PC-9 (cell line): ENCODE data around the gene FAM234A. TPM values are rescaled to one million over a fixed set of nuclear protein-coding genes. Genes with fewer than 3 reads are reported as not detected.
"Not testable (repeated sequence)": the region's sequence is repeated elsewhere in the genome, so short reads cannot be mapped to it uniquely, and the experiment has no call there.

Experiments
- BruUV-seq: library from RNA; stranded (reverse); fragments of 400-500 nt; replicated peaks from 2 replicates; lab custom pipeline; 2021; lab: Mats Ljungman, UMichigan
- CTCF ChIA-PET: fragments of 300-600 bp; sonication (Branson Sonifier 250); formaldehyde crosslinking; loops from one replicate; lab custom pipeline; 2022; ENCODE audit warnings: antibody characterized with exemption; lab: Charles Lee
- POLR2A ChIA-PET: fragments of 300-600 bp; sonication (Branson Sonifier 250); formaldehyde crosslinking; loops from one replicate; lab custom pipeline; 2022; ENCODE audit warnings: antibody characterized with exemption; ENCODE audit not compliant: unreplicated experiment; lab: Charles Lee
- DNase-seq, 2 experiments: peaks; one replicate each; pipeline versions ENCODE4 v3.0.0 to v3.0.0-alpha.2; 2015 to 2022; ENCODE audit warnings: mixed read lengths in 1 of 2
- H2AFZ ChIP-seq: fragments of 200-600 bp; sonication (generic); 2 replicates; pipeline ENCODE4 v1.8.1; 2017; ENCODE audit warnings: antibody characterized with exemption
- H3F3A ChIP-seq: fragments of 200-600 bp; sonication (generic); 2 replicates; pipeline ENCODE4 v1.8.1; 2017; ENCODE audit warnings: antibody characterized with exemption, mild to moderate bottlenecking, low read depth; ENCODE audit not compliant: insufficient read depth
- H3K27ac ChIP-seq: fragments of 200-600 bp; sonication (generic); 2 replicates; pipeline ENCODE4 v1.6.1; 2016; ENCODE audit warnings: mixed run types
- H3K27me3 ChIP-seq: fragments of 200-600 bp; sonication (generic); 2 replicates; pipeline ENCODE4 v1.6.1; 2016; ENCODE audit warnings: low read depth, mixed run types; ENCODE audit not compliant: insufficient read depth
- H3K36me3 ChIP-seq: fragments of 200-600 bp; sonication (generic); 2 replicates; pipeline ENCODE4 v1.6.1; 2016; ENCODE audit warnings: low read depth, mixed run types
- H3K4me1 ChIP-seq: fragments of 200-600 bp; sonication (generic); replicated peaks from 2 replicates; pipeline ENCODE4 v1.6.1; 2016; ENCODE audit warnings: mixed run types; ENCODE audit not compliant: insufficient read depth
- H3K4me2 ChIP-seq: fragments of 200-600 bp; sonication (generic); 2 replicates; pipeline ENCODE4 v1.6.1; 2017; ENCODE audit warnings: mixed run types
- H3K4me3 ChIP-seq: fragments of 200-600 bp; sonication (generic); 2 replicates; pipeline ENCODE4 v1.6.1; 2016; ENCODE audit warnings: mixed run types
- H3K79me2 ChIP-seq: fragments of 200-600 bp; sonication (generic); 2 replicates; pipeline ENCODE4 v1.6.1; 2017; ENCODE audit warnings: low read depth, mixed run types
- H3K9me2 ChIP-seq: fragments of 200-600 bp; sonication (generic); 2 replicates; pipeline ENCODE4 v1.8.1; 2017; ENCODE audit warnings: mild to moderate bottlenecking; ENCODE audit not compliant: insufficient read depth
- H3K9me3 ChIP-seq: fragments of 200-600 bp; sonication (generic); 2 replicates; pipeline ENCODE4 v1.8.1; 2016; ENCODE audit warnings: low read depth; ENCODE audit not compliant: insufficient read depth
- H4K20me1 ChIP-seq: fragments of 200-600 bp; sonication (generic); 2 replicates; pipeline ENCODE4 v1.8.1; 2017; ENCODE audit not compliant: insufficient read depth
- CTCF ChIP-seq: fragments of 200-600 bp; sonication (generic); conservative IDR thresholded peaks from 2 replicates; pipeline ENCODE4 v1.6.1; 2017; ENCODE audit warnings: mixed run types, antibody characterized with exemption, mild to moderate bottlenecking, moderate library complexity
- EZH2 ChIP-seq: fragments of 200-600 bp; sonication (generic); IDR thresholded peaks from 2 replicates; pipeline ENCODE4 v1.8.0; 2017; ENCODE audit warnings: antibody characterized with exemption, low read depth
- intact Hi-C: fragments of 100-400 bp; cut with micrococcal nuclease; formaldehyde crosslinking; loops from one replicate; pipeline ENCODE4 v1.10.0; 2022; ENCODE audit not compliant: unreplicated experiment
- total RNA-seq: library from RNA; stranded (reverse); gene quantifications from 2 replicates; pipeline ENCODE4 v1.2.3, GENCODE V29; 2021

The FAM234A gene
- total RNA-seq, 1 experiment from 2014 or later, result 131 TPM

GRCh38 chr16:211631-212180 lies 22.9 kb upstream of the FAM234A start:
- 0 out of 2 replicates have a peak, but pooled peaks cover 22% of the 10 kb centered on the region for H3K79me2 ChIP-seq
- intact Hi-C loops, CTCF ChIA-PET: not testable (repeated sequence)

GRCh38 chr16:212999-213398 lies 21.6 kb upstream of the FAM234A start:
- intact Hi-C loops, result no loop called here
- Histone ChIP-seq H3F3A (peaks cover 10% of the 10 kb centered on the region), H3K4me1 (no peaks in the 10 kb centered on the region), H3K9me3 (no peaks in the 10 kb centered on the region), H3K4me3 (no peak overlapping the region), H3K9me2 (no peaks in the 10 kb centered on the region), H2AFZ (no peak overlapping the region), H3K4me2 (no peak overlapping the region), H3K27ac (no peak overlapping the region), H3K36me3 (peaks cover 20% of the 10 kb centered on the region; the same call in 1 of the 2 replicates), H3K79me2 (0 out of 2 replicates have a peak, but pooled peaks cover 23% of the 10 kb centered on the region), H3K27me3 (no peaks in the 10 kb centered on the region), H4K20me1 (peaks cover 59% of the 10 kb centered on the region)
- no TSS peak for BruUV-seq
- no peak for DNase-seq
- POLR2A ChIA-PET, result interaction anchor here (0.6 kb wide), 1 partner anchor 8 kb away, joined by 3 read pairs; no protein-coding TSS in a partner anchor
- CTCF ChIA-PET, result interaction anchor here (0.6 kb wide), 1 partner anchor 116 kb away, joined by 8 read pairs; no protein-coding TSS in a partner anchor
- TF ChIP-seq EZH2 (no peak), CTCF (no peak)

More at GRCh38 chr16:211631-212180, 22.9 kb upstream of the FAM234A start:
- H2AFZ ChIP-seq, H3K9me2 ChIP-seq, H3K4me2 ChIP-seq, H3K27me3 ChIP-seq, H3K4me3 ChIP-seq, BruUV-seq, DNase-seq, POLR2A ChIA-PET, H3K27ac ChIP-seq, H3K4me1 ChIP-seq, H3F3A ChIP-seq, H3K9me3 ChIP-seq: not testable (repeated sequence)
- Histone ChIP-seq H3K36me3 (peaks cover 20% of the 10 kb centered on the region; the same call in 1 of the 2 replicates), H4K20me1 (peaks cover 60% of the 10 kb centered on the region)

GRCh38 chr16:220021-220420 lies 14.6 kb upstream of the FAM234A start:
- no peak overlapping the region for H2AFZ ChIP-seq
- no peak for TF ChIP-seq EZH2
- TF ChIP-seq CTCF, result no peak
- no peak overlapping the region for H3K27ac ChIP-seq
- H3K4me2 ChIP-seq, result no peak overlapping the region
- peaks cover 48% of the 10 kb centered on the region for H3K79me2 ChIP-seq
- CTCF ChIA-PET, result no interaction called here
- peaks cover 12% of the 10 kb centered on the region; the same call in 1 of the 2 replicates for H3F3A ChIP-seq
- POLR2A ChIA-PET, result no interaction called here
- H3K4me1 ChIP-seq, result no peaks in the 10 kb centered on the region
- no peaks in the 10 kb centered on the region for H3K27me3 ChIP-seq
- no peaks in the 10 kb centered on the region for H3K9me3 ChIP-seq
- no peak for DNase-seq
- no peaks in the 10 kb centered on the region for H3K9me2 ChIP-seq
- peaks cover 34% of the 10 kb centered on the region for H4K20me1 ChIP-seq
- peaks cover 28% of the 10 kb centered on the region for H3K36me3 ChIP-seq
- H3K4me3 ChIP-seq, result no peak overlapping the region
- BruUV-seq, result no TSS peak
- intact Hi-C loops, result no loop called here
